OCI-LY7 (cell line): Measurements from ENCODE around the gene ZBTB20. TPM values are rescaled to one million over a fixed set of nuclear protein-coding genes. Genes with fewer than 3 reads are reported as not detected.

Experiments
- BruUV-seq: library from RNA; stranded (reverse); fragments of 400-500 nt; replicated peaks from 2 replicates; lab custom pipeline; 2021; lab: Mats Ljungman, UMichigan
- CTCF ChIA-PET: fragments of 300-600 bp; sonication (Branson Sonifier 250); formaldehyde crosslinking; loops from one replicate; lab custom pipeline; 2022; ENCODE audit warnings: antibody characterized with exemption; ENCODE audit not compliant: unreplicated experiment; lab: Charles Lee
- POLR2A ChIA-PET: fragments of 300-600 bp; sonication (Branson Sonifier 250); formaldehyde crosslinking; loops from one replicate; lab custom pipeline; 2022; ENCODE audit warnings: antibody characterized with exemption; lab: Charles Lee
- DNase-seq: peaks from one replicate; pipeline ENCODE4 v3.0.0-alpha.2; 2015; ENCODE audit warnings: low spot score
- H2AFZ ChIP-seq: fragments of 200-600 bp; sonication (generic), shearing (Covaris generic); 2 replicates; pipeline ENCODE4 v1.6.1; 2014; ENCODE audit warnings: mild to moderate bottlenecking, antibody characterized with exemption, low read length, moderate library complexity
- H3K27ac ChIP-seq: fragments of 200-600 bp; sonication (generic); 2 replicates; pipeline ENCODE4 v1.5.1; 2014; ENCODE audit warnings: mixed run types, low read depth, mild to moderate bottlenecking, moderate library complexity, low read length, inconsistent platforms; ENCODE audit not compliant: poor library complexity, severe bottlenecking
- H3K36me3 ChIP-seq: fragments of 200-600 bp; sonication (generic); 2 replicates; pipeline ENCODE4 v1.6.1; 2014; ENCODE audit warnings: mild to moderate bottlenecking, antibody characterized with exemption, low read length, moderate library complexity, mixed read lengths; ENCODE audit not compliant: insufficient read depth
- H3K4me1 ChIP-seq: fragments of 200-600 bp; sonication (generic); 2 replicates; pipeline ENCODE4 v1.5.1; 2014; ENCODE audit warnings: mild to moderate bottlenecking, low read length; ENCODE audit not compliant: insufficient read depth, poor library complexity, severe bottlenecking
- H3K4me2 ChIP-seq: fragments of 200-600 bp; sonication (generic); 2 replicates; pipeline ENCODE4 v1.6.1; 2014; ENCODE audit warnings: mild to moderate bottlenecking, low read length
- H3K4me3 ChIP-seq: fragments of 200-600 bp; sonication (generic); 2 replicates; pipeline ENCODE4 v1.5.1; 2014; ENCODE audit warnings: mild to moderate bottlenecking, low read depth, low read length; ENCODE audit not compliant: poor library complexity, severe bottlenecking
- H3K79me2 ChIP-seq: fragments of 200-600 bp; sonication (generic); 2 replicates; pipeline ENCODE4 v1.6.1; 2016; ENCODE audit warnings: low read depth, mild to moderate bottlenecking, low read length, moderate library complexity, mixed read lengths; ENCODE audit not compliant: insufficient read depth
- H3K9me2 ChIP-seq: fragments of 200-600 bp; sonication (generic); 2 replicates; pipeline ENCODE4 v1.6.1; 2016; ENCODE audit warnings: mild to moderate bottlenecking, low read length, mixed read lengths; ENCODE audit not compliant: insufficient read depth
- H3K9me3 ChIP-seq: fragments of 200-600 bp; sonication (generic); 2 replicates; pipeline ENCODE4 v1.6.1; 2014; ENCODE audit warnings: mild to moderate bottlenecking, mixed run types, low read length, mixed read lengths
- H4K20me1 ChIP-seq: fragments of 200-600 bp; sonication (generic); 2 replicates; pipeline ENCODE4 v1.6.1; 2014; ENCODE audit warnings: mild to moderate bottlenecking, antibody characterized with exemption, low read length, moderate library complexity, mixed read lengths; ENCODE audit not compliant: insufficient read depth
- EZH2phosphoT487 ChIP-seq: fragments of 200-600 bp; sonication (generic); IDR thresholded peaks from 2 replicates; pipeline ENCODE4 v1.6.1; 2018; ENCODE audit warnings: low read depth, borderline replicate concordance, mild to moderate bottlenecking, mixed run types, antibody characterized with exemption, low read length, moderate library complexity, mixed read lengths
- intact Hi-C: fragments of 100-400 bp; cut with micrococcal nuclease; formaldehyde crosslinking; loops from one replicate; pipeline ENCODE4 v1.10.0; 2022; ENCODE audit not compliant: unreplicated experiment
- total RNA-seq, 2 experiments: library from RNA; depleted of rRNA in 1 of 2; stranded (reverse); fragments of >200 nt in 1 of 2; shearing (Covaris generic) in 1 of 2; gene quantifications; 2 replicates each; pipeline ENCODE4 v1.2.3, GENCODE V29; 2014 to 2022
- TF ChIP-seq, protein P1 (sequence below): fragments of 200-600 bp; sonication (generic); conservative IDR thresholded peaks from 2 replicates; pipeline ENCODE4 v1.5.1; 2014; ENCODE audit warnings: mild to moderate bottlenecking, antibody characterized with exemption, low read length, moderate library complexity, mixed read lengths

Gene ZBTB20
- total RNA-seq, 2 experiments from 2014 or later, result 5.5 to 11.8 TPM

DNA sequence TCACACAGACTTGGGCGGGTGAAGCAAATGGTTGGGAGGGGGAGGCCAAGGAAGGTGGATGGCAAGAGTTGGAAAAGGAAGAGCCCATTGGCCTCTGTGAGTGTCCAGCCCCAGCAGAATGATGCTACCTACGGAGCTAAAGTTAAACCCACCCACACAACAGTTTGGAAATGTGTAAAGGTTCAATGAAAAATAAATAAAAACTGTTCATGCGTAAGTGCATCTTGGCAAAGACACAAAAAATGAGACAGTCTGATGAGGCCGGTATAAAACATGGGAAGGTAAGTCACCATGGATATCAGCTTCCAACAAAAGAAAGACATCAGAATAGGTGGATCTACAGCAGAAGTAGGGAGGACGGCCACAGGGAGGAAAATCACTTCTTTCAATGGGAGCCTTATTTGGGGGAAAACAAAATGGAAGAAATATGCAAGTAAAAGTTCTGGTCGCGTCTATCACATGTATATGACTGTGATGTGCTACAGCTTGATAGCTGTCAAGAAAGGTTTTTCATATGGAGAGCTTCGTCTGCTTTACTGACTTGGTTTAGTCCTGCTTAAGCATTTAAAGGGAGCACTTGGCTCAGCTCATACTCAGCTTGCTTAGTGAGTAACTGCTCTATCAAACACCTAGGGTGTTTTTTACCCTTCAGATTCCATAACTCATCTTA lies 770.4 kb downstream of the ZBTB20 start:
- TF ChIP-seq, protein P1, sequence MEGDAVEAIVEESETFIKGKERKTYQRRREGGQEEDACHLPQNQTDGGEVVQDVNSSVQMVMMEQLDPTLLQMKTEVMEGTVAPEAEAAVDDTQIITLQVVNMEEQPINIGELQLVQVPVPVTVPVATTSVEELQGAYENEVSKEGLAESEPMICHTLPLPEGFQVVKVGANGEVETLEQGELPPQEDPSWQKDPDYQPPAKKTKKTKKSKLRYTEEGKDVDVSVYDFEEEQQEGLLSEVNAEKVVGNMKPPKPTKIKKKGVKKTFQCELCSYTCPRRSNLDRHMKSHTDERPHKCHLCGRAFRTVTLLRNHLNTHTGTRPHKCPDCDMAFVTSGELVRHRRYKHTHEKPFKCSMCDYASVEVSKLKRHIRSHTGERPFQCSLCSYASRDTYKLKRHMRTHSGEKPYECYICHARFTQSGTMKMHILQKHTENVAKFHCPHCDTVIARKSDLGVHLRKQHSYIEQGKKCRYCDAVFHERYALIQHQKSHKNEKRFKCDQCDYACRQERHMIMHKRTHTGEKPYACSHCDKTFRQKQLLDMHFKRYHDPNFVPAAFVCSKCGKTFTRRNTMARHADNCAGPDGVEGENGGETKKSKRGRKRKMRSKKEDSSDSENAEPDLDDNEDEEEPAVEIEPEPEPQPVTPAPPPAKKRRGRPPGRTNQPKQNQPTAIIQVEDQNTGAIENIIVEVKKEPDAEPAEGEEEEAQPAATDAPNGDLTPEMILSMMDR, result no peak
- no peak for TF ChIP-seq EZH2phosphoT487
- DNase-seq, result no peak
- CTCF ChIA-PET, result interaction anchor here (0.5 kb wide), 1 partner anchor 96 kb away, joined by 3 read pairs; no protein-coding TSS in a partner anchor
- Histone ChIP-seq H3K9me3 (no peaks in the 10 kb centered on the region), H3K79me2 (no peaks in the 10 kb centered on the region), H3K36me3 (no peaks in the 10 kb centered on the region), H3K27ac (no peak overlapping the region), H4K20me1 (no peaks in the 10 kb centered on the region), H3K4me1 (no peaks in the 10 kb centered on the region), H3K9me2 (no peaks in the 10 kb centered on the region), H3K4me2 (no peak overlapping the region), H3K4me3 (no peak overlapping the region), H2AFZ (no peak overlapping the region)
- intact Hi-C loops, result no loop called here
- POLR2A ChIA-PET, result interaction anchor here (0.6 to 1.2 kb wide), 3 partner anchors 73 to 280 kb away, joined by 3 to 4 read pairs (median 3); no protein-coding TSS in a partner anchor
- no TSS peak for BruUV-seq

DNA sequence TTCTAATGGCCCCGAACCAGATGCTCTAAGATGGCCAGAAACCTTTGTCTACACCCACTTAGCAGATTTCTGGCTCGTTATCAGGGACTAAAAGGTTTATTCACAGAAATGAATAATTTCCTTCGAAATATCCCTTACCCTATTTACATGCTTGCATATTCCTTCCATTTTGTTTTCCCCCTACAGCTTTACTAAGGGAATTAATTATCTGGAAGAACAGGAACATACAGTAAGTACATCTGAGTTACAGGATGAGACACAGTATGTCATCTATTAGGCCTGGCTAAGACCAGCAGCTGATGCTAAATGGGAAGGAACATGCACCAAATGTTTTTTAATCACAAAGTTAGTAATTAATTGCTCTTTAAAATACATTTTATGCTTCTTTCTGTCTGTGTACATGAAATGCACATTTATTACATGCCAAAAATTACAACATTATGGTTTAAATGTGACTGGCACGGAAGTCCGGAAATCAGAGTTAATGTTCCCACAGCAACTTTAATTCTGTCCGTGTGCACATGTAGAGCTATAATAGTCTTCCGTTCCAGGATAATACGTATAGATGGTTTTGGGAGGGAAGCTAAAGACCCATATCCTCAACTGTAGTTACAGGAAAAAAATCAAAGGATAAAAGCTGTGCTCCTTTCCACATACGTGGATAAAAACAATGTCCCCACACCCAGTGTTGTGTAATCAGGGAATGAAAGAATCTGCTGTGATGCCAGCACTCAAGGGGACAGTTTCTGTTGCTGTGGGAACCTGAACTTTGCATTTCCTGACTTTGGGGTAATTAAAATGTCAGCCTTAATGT lies 771.3 kb downstream of the ZBTB20 start:
- no peak overlapping the region for H3K27ac ChIP-seq
- no peaks in the 10 kb centered on the region for H3K9me3 ChIP-seq
- H3K36me3 ChIP-seq, result no peaks in the 10 kb centered on the region
- H2AFZ ChIP-seq, result no peak overlapping the region
- TF ChIP-seq, protein P1, result no peak
- no peak for TF ChIP-seq EZH2phosphoT487
- BruUV-seq, result no TSS peak
- no peak overlapping the region for H3K4me2 ChIP-seq
- no peaks in the 10 kb centered on the region for H3K79me2 ChIP-seq
- intact Hi-C loops, result no loop called here
- no peak overlapping the region for H3K4me3 ChIP-seq
- no peak for DNase-seq
- H3K4me1 ChIP-seq, result no peaks in the 10 kb centered on the region
- no peaks in the 10 kb centered on the region for H4K20me1 ChIP-seq
- H3K9me2 ChIP-seq, result no peaks in the 10 kb centered on the region
- ChIA-PET POLR2A (interaction anchor here (1.2 kb wide), 1 partner anchor 256 kb away, joined by 3 read pairs; no protein-coding TSS in a partner anchor), CTCF (no interaction called here)
